Stimulated activated CD4-positive, alpha-beta T cell treated with anti-CD3 and anti-CD28 coated beads, Interleukin-4, amount 100 ng/mL, for 24 hours (primary cell): ENCODE results near the gene GAR1.
"Not testable (repeated sequence)": the region's sequence is repeated elsewhere in the genome, so short reads cannot be mapped to it uniquely, and the experiment has no call there.

Source experiments
- DNase-seq: peaks from one replicate; pipeline ENCODE4 v3.0.0-alpha.2; 2020

GAR1 gene

DNA sequence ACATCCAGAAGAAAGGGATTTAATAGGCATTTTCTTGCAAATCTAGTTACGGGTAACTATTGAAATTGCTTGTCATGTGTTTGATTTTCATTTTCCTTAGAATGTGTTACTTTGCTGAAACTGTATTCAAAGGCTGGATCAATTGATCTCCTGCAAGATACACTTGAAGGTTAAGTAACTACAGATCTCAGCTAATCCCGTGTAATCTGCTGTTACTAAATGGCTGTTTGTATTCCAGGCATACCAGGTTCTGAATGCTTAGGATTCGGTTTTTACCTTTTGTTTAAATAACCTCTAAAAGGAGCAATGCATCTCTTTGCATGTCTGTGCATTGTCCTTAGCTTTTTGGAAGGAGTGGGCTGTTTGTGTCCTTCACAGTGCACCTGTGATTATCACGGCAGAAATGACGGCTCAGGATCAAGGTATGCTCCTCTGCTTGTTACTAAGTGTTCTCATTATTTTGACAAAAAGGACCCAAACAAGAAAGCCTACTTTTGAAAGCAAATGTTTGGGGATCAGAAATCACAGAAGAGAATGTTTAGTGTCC lies 32.4 kb downstream of the GAR1 start, which contains the start of gene LRIT3:
LRIT3 (plus strand) TSS at position 212 of the 547 bp plus-strand sequence; CDS start at position 307, 95 bp downstream.
- DNase-seq = no peak

GRCh38 chr4:109848501-109848900 lies 32.9 kb downstream of the GAR1 start:
- no peak for DNase-seq

DNA sequence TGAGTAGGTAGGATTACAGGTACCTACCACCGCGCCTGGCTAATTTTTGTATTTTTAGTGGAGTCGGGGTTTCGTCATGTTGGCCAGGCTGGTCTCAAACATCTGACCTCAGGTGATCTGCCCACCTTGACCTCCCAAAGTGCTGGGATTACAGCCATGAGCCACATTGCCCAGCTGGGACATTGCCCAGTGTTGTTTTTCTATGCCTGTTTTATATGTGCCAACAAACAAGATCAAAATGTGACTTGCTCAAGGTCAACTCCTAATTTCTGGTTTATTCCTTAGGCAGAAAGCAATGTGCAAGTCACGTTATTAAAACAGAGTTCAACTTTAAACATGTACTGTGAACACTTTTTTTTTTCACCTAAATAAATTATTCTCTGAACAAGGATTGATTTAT lies 35.0 kb downstream of the GAR1 start:
- DNase-seq = no peak

DNA sequence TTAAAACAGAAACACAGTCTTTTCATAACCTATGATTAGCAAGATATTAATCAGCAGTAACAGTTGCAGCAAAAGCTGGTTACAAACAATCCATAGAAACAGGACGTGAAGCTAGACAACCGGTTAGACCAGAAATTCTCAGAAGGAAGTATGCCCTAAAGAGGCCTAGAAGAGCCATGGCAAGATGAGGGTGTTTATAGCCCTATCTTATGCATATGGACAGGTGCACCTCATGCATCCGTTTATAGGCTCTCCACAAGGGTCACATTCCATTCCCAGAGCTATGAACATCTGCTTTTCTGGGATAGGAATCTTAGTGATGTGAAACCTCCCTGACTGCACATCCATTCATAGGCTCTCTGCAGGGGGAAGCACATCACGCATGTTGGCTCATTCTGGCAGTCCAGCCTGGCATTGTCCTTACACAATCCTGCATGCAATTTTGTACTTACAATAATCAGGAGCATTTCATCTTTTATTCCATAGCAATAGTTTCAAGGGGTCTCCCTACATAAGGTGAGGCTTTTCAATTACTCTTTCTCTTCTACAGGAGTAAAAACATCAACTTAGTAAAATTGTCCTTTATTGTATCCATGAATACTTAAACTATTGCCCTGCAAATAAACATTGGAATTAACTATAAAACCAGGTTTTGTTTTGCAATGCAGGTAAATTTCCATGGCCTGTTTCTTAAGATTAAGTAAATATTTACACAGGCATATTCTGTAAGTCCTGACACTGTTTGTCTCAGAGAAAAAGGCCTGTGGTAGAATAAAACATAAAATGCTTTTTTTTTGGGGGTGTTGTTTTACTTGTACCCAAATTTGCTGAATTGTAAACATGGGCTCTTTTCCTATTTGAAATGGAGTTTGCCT lies 44.1 kb downstream of the GAR1 start:
- not testable (repeated sequence) for DNase-seq

- DNase-seq = no peak
Measured at GRCh38 chr4:109861271-109861670, 45.7 kb downstream of the GAR1 start.

GRCh38 chr4:109861916-109862511 lies 46.5 kb downstream of the GAR1 start:
- no peak for DNase-seq

DNA sequence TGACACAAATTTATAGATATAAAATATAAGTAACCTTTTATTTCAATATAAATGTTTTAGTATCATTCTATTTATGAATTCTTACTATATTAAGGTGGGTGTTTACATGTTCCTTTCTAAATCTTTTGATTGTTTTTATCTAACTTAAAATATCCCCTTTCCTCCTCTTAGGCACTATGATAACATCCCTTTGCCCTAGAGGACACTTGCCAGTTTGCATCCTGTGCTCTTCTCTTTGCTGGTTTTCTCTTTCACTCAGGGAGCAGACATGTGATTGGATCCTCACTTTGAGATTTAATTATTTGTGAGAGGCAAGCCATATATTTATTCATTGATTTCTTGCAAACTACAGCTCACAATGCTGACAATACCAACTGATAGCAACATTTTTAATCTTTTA lies 48.6 kb downstream of the GAR1 start:
- DNase-seq = no peak

DNA sequence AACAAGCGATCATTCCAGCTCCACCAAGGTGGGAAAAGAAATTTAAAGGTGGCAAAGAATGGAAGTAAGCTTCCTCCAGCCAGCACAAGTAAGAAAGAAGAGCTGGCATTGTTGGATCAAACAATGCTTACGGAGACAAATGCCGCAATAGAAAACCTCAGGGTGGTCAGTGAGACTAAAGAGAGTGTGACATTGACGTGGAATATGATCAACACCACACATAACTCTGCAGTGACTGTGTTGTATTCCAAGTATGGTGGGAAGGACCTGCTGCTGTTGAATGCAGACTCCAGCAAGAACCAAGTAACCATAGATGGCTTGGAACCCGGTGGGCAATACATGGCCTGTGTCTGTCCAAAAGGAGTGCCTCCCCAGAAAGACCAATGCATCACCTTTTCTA lies 54.5 kb downstream of the GAR1 start:
- no peak for DNase-seq

DNA sequence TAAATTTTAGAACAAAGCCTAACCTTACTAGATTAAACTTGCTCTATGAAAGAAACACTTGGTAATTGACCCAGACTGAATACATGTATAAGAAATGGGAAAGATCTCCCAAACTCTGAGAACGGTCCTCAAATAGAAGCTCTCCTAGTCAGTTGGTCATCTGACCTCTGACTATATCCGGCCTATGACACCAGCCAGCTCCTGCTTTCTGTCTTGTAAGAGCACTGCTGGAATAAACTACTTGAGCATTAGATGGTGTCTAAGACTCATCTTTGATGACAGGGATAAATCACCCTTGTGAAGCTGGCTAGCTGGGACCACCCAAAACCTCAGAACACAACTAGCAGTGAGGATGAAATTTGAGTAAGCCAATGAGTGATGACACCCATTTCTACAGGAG lies 56.5 kb downstream of the GAR1 start:
- no peak for DNase-seq

GRCh38 chr4:109872950-109873656 lies 57.5 kb downstream of the GAR1 start:
- no peak for DNase-seq

DNA sequence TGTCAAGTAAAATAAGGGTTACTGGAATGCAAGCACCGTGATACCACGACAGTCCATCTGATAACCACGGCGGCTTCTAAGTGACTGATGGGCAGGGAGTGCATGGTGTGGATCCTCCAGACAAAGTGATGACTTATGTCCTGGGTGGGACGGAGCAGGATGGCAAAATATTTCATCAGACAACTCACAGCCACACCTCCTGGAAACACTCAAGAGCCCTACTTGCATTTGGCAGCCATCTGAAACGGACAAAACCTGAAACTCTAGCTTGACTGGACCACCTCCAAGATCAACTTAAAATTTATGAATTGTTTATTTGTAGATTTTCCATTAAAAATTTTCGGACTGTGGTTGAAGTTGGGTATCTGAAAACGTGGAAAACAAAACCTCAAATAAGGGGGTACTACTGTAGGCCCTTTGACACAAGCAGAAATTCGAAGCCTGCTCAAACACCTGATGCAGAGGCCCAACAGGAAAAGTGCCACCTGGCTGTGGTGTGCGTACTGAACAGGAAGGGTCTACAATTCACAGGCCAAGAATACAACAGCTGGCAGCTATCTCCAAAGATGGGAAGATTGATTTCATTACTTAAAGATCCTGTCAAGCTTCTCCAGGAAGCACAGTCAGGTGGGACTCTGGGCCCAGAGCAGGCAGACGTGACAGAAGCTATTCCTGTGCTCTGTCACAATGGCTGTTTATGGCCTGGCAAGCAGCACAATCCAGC lies 58.4 kb downstream of the GAR1 start:
- DNase-seq = no peak
